ENCODE measurements around the gene AGO3. TPM values are rescaled to one million over a fixed set of nuclear protein-coding genes. Genes with fewer than 3 reads are reported as not detected.
"Not testable (repeated sequence)": the region's sequence is repeated elsewhere in the genome, so short reads cannot be mapped to it uniquely, and the experiment has no call there.

AGO3 gene
- total and polyA plus RNA-seq, 4 donors: 3.0 to 19.5 (median 7.1) TPM

DNA sequence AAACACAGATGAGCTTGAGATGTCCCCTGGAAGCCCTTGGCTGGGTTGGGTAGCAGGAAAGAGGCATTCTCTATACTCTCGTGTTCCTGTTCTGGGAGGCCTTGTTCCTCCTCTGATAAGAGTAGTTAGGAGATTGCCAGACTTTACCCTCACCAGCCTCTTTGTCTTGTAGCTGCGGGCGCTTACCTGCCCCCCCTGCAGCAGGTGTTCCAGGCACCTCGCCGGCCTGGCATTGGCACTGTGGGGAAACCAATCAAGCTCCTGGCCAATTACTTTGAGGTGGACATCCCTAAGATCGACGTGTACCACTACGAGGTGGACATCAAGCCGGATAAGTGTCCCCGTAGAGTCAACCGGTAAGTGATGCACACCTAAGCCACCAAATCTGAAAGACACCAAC is 42.6 kb upstream of the AGO3 start:
- H3K27ac ChIP-seq (ENCODE audit: low read depth in 1 of 2, low read length in 2 of 2): no peak overlapping the region
- WGBS: 89% methylated on average over 11 of the region's 11 CpGs
- H3K27me3 ChIP-seq (ENCODE audit: control insufficient read depth in 4 of 4, insufficient read depth in 4 of 4, low read length in 3 of 4): no peaks in the 10 kb centered on the region
- DNase-seq (ENCODE audit: low spot score): no peak
- peaks cover 3 to 18% (median 14%) of the 10 kb centered on the region in 4 donors for H3K36me3 ChIP-seq (ENCODE audit: control insufficient read depth in 4 of 4, insufficient read depth in 3 of 4, low read depth in 1 of 4, low read length in 3 of 4)
- H3K4me3 ChIP-seq (ENCODE audit: low read depth in 1 of 3, low read length in 3 of 3): no peak overlapping the region
- no peak overlapping the region for H3K9ac ChIP-seq (ENCODE audit: low read depth in 1 of 2, low read length in 2 of 2)
- TF ChIP-seq, protein P1, sequence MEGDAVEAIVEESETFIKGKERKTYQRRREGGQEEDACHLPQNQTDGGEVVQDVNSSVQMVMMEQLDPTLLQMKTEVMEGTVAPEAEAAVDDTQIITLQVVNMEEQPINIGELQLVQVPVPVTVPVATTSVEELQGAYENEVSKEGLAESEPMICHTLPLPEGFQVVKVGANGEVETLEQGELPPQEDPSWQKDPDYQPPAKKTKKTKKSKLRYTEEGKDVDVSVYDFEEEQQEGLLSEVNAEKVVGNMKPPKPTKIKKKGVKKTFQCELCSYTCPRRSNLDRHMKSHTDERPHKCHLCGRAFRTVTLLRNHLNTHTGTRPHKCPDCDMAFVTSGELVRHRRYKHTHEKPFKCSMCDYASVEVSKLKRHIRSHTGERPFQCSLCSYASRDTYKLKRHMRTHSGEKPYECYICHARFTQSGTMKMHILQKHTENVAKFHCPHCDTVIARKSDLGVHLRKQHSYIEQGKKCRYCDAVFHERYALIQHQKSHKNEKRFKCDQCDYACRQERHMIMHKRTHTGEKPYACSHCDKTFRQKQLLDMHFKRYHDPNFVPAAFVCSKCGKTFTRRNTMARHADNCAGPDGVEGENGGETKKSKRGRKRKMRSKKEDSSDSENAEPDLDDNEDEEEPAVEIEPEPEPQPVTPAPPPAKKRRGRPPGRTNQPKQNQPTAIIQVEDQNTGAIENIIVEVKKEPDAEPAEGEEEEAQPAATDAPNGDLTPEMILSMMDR (IDR thresholded peaks at IDR 0.05; ENCODE audit: low read depth, low read length, missing input control): no peak
- TF ChIP-seq, protein P2, sequence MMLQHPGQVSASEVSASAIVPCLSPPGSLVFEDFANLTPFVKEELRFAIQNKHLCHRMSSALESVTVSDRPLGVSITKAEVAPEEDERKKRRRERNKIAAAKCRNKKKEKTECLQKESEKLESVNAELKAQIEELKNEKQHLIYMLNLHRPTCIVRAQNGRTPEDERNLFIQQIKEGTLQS (IDR thresholded peaks at IDR 0.05): no peak
- TF ChIP-seq HNF4A (conservative IDR thresholded peaks at IDR 0.05) (no peak), ZBTB33 (IDR thresholded peaks at IDR 0.05) (no peak), GABPA (IDR thresholded peaks at IDR 0.05 in 1 of 2, conservative IDR thresholded peaks at IDR 0.05 in 1 of 2) (no peak), JUND (IDR thresholded peaks at IDR 0.05) (no peak), HNF4G (IDR thresholded peaks at IDR 0.05) (no peak), TAF1 (conservative IDR thresholded peaks at IDR 0.05) (no peak)
- no peaks in the 10 kb centered on the region for H3K9me3 ChIP-seq (ENCODE audit: control insufficient read depth in 4 of 4, low read length in 3 of 4)
- peaks cover 0 to 6% (median 1%) of the 10 kb centered on the region in 4 donors for H3K4me1 ChIP-seq (ENCODE audit: control insufficient read depth in 4 of 4, insufficient read depth in 4 of 4, low read length in 3 of 4)

- 87% methylated on average over 3 of the region's 3 CpGs for WGBS
- not testable (repeated sequence) for DNase-seq (ENCODE audit: low spot score)
Measured at GRCh38 chr1:35888981-35889380, 41.9 kb upstream of the AGO3 start.

DNA sequence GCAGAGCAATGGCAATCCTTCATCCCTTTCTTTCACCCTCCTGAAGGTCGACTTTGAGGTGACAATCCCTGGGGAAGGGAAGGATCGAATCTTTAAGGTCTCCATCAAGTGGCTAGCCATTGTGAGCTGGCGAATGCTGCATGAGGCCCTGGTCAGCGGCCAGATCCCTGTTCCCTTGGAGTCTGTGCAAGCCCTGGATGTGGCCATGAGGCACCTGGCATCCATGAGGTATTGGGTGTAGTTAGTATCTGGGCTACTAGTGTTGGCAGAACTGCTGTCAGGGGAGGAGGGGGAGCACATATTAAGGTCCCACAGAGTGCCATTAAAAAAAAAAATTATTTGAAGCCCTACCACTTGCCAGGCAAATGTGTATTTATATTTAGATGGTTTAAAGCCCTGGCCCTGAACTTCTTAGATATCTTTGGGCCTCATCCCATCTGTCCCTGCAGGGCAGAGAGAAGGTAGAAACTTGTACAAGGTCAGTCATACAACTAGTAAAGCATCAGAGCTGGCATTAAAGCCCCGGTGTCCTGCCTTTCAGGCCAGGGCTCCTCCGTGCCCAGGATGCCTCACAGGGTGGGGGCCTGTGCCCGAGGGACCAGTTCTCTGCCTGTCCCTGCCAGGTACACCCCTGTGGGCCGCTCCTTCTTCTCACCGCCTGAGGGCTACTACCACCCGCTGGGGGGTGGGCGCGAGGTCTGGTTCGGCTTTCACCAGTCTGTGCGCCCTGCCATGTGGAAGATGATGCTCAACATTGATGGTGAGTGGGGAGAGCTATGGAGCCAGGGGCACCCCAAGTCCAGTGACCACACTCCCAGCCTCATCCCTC is 37.6 kb upstream of the AGO3 start:
- no peaks in the 10 kb centered on the region for H3K27me3 ChIP-seq (ENCODE audit: control insufficient read depth in 4 of 4, insufficient read depth in 4 of 4, low read length in 3 of 4)
- 98% methylated on average over 14 of the region's 14 CpGs for WGBS
- no peak overlapping the region for H3K27ac ChIP-seq (ENCODE audit: low read depth in 1 of 2, low read length in 2 of 2)
- H3K36me3 ChIP-seq (ENCODE audit: control insufficient read depth in 4 of 4, insufficient read depth in 3 of 4, low read depth in 1 of 4, low read length in 3 of 4): peaks cover 7 to 53% (median 37%) of the 10 kb centered on the region in 4 donors
- H3K9ac ChIP-seq (ENCODE audit: low read depth in 1 of 2, low read length in 2 of 2): no peak overlapping the region
- H3K4me3 ChIP-seq (ENCODE audit: low read depth in 1 of 3, low read length in 3 of 3): no peak overlapping the region
- H3K4me1 ChIP-seq (ENCODE audit: control insufficient read depth in 4 of 4, insufficient read depth in 4 of 4, low read length in 3 of 4): no peaks in the 10 kb centered on the region
- no peak for DNase-seq (ENCODE audit: low spot score)
- H3K9me3 ChIP-seq (ENCODE audit: control insufficient read depth in 4 of 4, low read length in 3 of 4): no peaks in the 10 kb centered on the region
- no peak for TF ChIP-seq HNF4A (conservative IDR thresholded peaks at IDR 0.05)
- TF ChIP-seq FOXA2 (IDR thresholded peaks at IDR 0.05): no peak
- no peak for TF ChIP-seq HNF4G (IDR thresholded peaks at IDR 0.05)
- TF ChIP-seq, protein P3, sequence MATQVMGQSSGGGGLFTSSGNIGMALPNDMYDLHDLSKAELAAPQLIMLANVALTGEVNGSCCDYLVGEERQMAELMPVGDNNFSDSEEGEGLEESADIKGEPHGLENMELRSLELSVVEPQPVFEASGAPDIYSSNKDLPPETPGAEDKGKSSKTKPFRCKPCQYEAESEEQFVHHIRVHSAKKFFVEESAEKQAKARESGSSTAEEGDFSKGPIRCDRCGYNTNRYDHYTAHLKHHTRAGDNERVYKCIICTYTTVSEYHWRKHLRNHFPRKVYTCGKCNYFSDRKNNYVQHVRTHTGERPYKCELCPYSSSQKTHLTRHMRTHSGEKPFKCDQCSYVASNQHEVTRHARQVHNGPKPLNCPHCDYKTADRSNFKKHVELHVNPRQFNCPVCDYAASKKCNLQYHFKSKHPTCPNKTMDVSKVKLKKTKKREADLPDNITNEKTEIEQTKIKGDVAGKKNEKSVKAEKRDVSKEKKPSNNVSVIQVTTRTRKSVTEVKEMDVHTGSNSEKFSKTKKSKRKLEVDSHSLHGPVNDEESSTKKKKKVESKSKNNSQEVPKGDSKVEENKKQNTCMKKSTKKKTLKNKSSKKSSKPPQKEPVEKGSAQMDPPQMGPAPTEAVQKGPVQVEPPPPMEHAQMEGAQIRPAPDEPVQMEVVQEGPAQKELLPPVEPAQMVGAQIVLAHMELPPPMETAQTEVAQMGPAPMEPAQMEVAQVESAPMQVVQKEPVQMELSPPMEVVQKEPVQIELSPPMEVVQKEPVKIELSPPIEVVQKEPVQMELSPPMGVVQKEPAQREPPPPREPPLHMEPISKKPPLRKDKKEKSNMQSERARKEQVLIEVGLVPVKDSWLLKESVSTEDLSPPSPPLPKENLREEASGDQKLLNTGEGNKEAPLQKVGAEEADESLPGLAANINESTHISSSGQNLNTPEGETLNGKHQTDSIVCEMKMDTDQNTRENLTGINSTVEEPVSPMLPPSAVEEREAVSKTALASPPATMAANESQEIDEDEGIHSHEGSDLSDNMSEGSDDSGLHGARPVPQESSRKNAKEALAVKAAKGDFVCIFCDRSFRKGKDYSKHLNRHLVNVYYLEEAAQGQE (IDR thresholded peaks at IDR 0.05): no peak
- no peak for TF ChIP-seq EGR1 (IDR thresholded peaks at IDR 0.05; ENCODE audit: low read depth in 2 of 2)
- no peak for TF ChIP-seq RAD21 (IDR thresholded peaks at IDR 0.05)
- TF ChIP-seq, protein P2 (IDR thresholded peaks at IDR 0.05): no peak
- no peak for TF ChIP-seq JUND (IDR thresholded peaks at IDR 0.05)
- TF ChIP-seq YY1 (IDR thresholded peaks at IDR 0.05): no peak
- TF ChIP-seq RXRA (IDR thresholded peaks at IDR 0.05): no peak
- TF ChIP-seq, protein P1 (IDR thresholded peaks at IDR 0.05; ENCODE audit: low read depth, low read length, missing input control): no peak
- TF ChIP-seq FOXA1 (IDR thresholded peaks at IDR 0.05): no peak
- TF ChIP-seq TAF1 (conservative IDR thresholded peaks at IDR 0.05): no peak

More at GRCh38 chr1:35888981-35889380, 41.9 kb upstream of the AGO3 start:
- H3K36me3 ChIP-seq (ENCODE audit: control insufficient read depth in 4 of 4, insufficient read depth in 3 of 4, low read depth in 1 of 4, low read length in 3 of 4): peaks cover 3 to 25% (median 17%) of the 10 kb centered on the region in 4 donors
- not testable (repeated sequence) for H3K27me3 ChIP-seq (ENCODE audit: control insufficient read depth in 4 of 4, insufficient read depth in 4 of 4, low read length in 3 of 4); H3K9me3 ChIP-seq (ENCODE audit: control insufficient read depth in 4 of 4, low read length in 3 of 4); H3K4me3 ChIP-seq (ENCODE audit: low read depth in 1 of 3, low read length in 3 of 3); H3K4me1 ChIP-seq (ENCODE audit: control insufficient read depth in 4 of 4, insufficient read depth in 4 of 4, low read length in 3 of 4); H3K27ac ChIP-seq (ENCODE audit: low read depth in 1 of 2, low read length in 2 of 2); H3K9ac ChIP-seq (ENCODE audit: low read depth in 1 of 2, low read length in 2 of 2)

Measured in liver (tissue), 9 donors.